ENCODE measurements around the gene RXFP1. TPM values are rescaled to one million over a fixed set of nuclear protein-coding genes. Genes with fewer than 3 reads are reported as not detected.

Gene RXFP1
- total RNA-seq, 2 donors from 2014 or later = not detected

- DNase-seq (ENCODE audit: low spot score in 2 of 2) = no peak
- no peaks in the 10 kb centered on the region for H3K36me3 Mint-ChIP-seq
- H3K27ac Mint-ChIP-seq = no peak overlapping the region
- peaks cover 0 to 4% of the 10 kb centered on the region in 2 donors for H3K9me3 Mint-ChIP-seq
- ATAC-seq = no peak
Observed at GRCh38 chr4:158536833-158537232, 15.2 kb downstream of the RXFP1 start.

GRCh38 chr4:158538176-158538575 is 16.5 kb downstream of the RXFP1 start:
- no peaks in the 10 kb centered on the region for H3K36me3 Mint-ChIP-seq
- no peak for ATAC-seq
- no peak for DNase-seq (ENCODE audit: low spot score in 2 of 2)
- no peak overlapping the region for H3K27ac Mint-ChIP-seq
- H3K9me3 Mint-ChIP-seq = peaks cover 0 to 4% of the 10 kb centered on the region in 2 donors

- no peak overlapping the region for H3K27ac Mint-ChIP-seq
- peaks cover 0 to 8% of the 10 kb centered on the region in 2 donors for H3K9me3 Mint-ChIP-seq
- DNase-seq (ENCODE audit: low spot score in 2 of 2) = no peak
- ATAC-seq = no peak
- H3K36me3 Mint-ChIP-seq = no peaks in the 10 kb centered on the region
Observed at GRCh38 chr4:158538911-158539310, 17.2 kb downstream of the RXFP1 start.

- no peak for DNase-seq (ENCODE audit: low spot score in 2 of 2)
- no peaks in the 10 kb centered on the region for H3K36me3 Mint-ChIP-seq
- no peak for ATAC-seq
- H3K9me3 Mint-ChIP-seq = peaks cover 0 to 8% of the 10 kb centered on the region in 2 donors
- H3K27ac Mint-ChIP-seq = no peak overlapping the region
Observed at GRCh38 chr4:158540125-158540907, 18.6 kb downstream of the RXFP1 start.

GRCh38 chr4:158541506-158541905 is 19.8 kb downstream of the RXFP1 start:
- Mint-ChIP-seq H3K36me3 (no peaks in the 10 kb centered on the region), H3K9me3 (peaks cover 0 to 8% of the 10 kb centered on the region in 2 donors), H3K27ac (no peak overlapping the region)
- no peak for DNase-seq (ENCODE audit: low spot score in 2 of 2)
- no peak for ATAC-seq

GRCh38 chr4:158543191-158543590 is 21.5 kb downstream of the RXFP1 start:
- no peak for DNase-seq (ENCODE audit: low spot score in 2 of 2)
- H3K36me3 Mint-ChIP-seq = peaks cover 0 to 8% of the 10 kb centered on the region in 2 donors
- H3K27ac Mint-ChIP-seq = no peak overlapping the region
- peaks cover 0 to 15% of the 10 kb centered on the region in 2 donors for H3K9me3 Mint-ChIP-seq
- no peak for ATAC-seq

- peaks cover 0 to 8% of the 10 kb centered on the region in 2 donors for H3K36me3 Mint-ChIP-seq
- no peak overlapping the region for H3K27ac Mint-ChIP-seq
- no peak for ATAC-seq
- peaks cover 0 to 15% of the 10 kb centered on the region in 2 donors for H3K9me3 Mint-ChIP-seq
- DNase-seq (ENCODE audit: low spot score in 2 of 2) = no peak
Observed at GRCh38 chr4:158544141-158544540, 22.5 kb downstream of the RXFP1 start.

GRCh38 chr4:158553364-158553763 is 31.7 kb downstream of the RXFP1 start:
- H3K36me3 Mint-ChIP-seq = no peaks in the 10 kb centered on the region

GRCh38 chr4:158560284-158560683 is 38.6 kb downstream of the RXFP1 start:
- ATAC-seq = no peak
- no peak for DNase-seq (ENCODE audit: low spot score in 2 of 2)
- Mint-ChIP-seq H3K36me3 (no peaks in the 10 kb centered on the region), H3K27ac (no peak overlapping the region), H3K9me3 (no peaks in the 10 kb centered on the region)

More at GRCh38 chr4:158553364-158553763, 31.7 kb downstream of the RXFP1 start:
- H3K27ac Mint-ChIP-seq = no peak overlapping the region
- peaks cover 0 to 3% of the 10 kb centered on the region in 2 donors for H3K9me3 Mint-ChIP-seq
- no peak for ATAC-seq
- DNase-seq (ENCODE audit: low spot score in 2 of 2) = no peak

- ATAC-seq (no peak), DNase-seq (ENCODE audit: low spot score in 2 of 2) (no peak)
- Mint-ChIP-seq H3K9me3 (peaks cover 0 to 3% of the 10 kb centered on the region in 2 donors), H3K36me3 (no peaks in the 10 kb centered on the region), H3K27ac (no peak overlapping the region)
Observed at GRCh38 chr4:158566860-158567259, 45.2 kb downstream of the RXFP1 start.

- no peaks in the 10 kb centered on the region for H3K36me3 Mint-ChIP-seq
- no peak for ATAC-seq
- peaks cover 0 to 3% of the 10 kb centered on the region in 2 donors for H3K9me3 Mint-ChIP-seq
- no peak overlapping the region for H3K27ac Mint-ChIP-seq
- DNase-seq (ENCODE audit: low spot score in 2 of 2) = no peak
Observed at GRCh38 chr4:158571736-158572135, 50.1 kb downstream of the RXFP1 start.

GRCh38 chr4:158572608-158573007 is 50.9 kb downstream of the RXFP1 start:
- ATAC-seq (no peak), DNase-seq (ENCODE audit: low spot score in 2 of 2) (no peak)
- Mint-ChIP-seq H3K36me3 (no peaks in the 10 kb centered on the region), H3K9me3 (peaks cover 0 to 3% of the 10 kb centered on the region in 2 donors), H3K27ac (no peak overlapping the region)

GRCh38 chr4:158578476-158578875 is 56.8 kb downstream of the RXFP1 start:
- DNase-seq (ENCODE audit: low spot score in 2 of 2) = no peak
- no peak for ATAC-seq
- no peaks in the 10 kb centered on the region for H3K36me3 Mint-ChIP-seq
- H3K27ac Mint-ChIP-seq = no peak overlapping the region
- no peaks in the 10 kb centered on the region for H3K9me3 Mint-ChIP-seq

- ATAC-seq = no peak
- no peaks in the 10 kb centered on the region for H3K9me3 Mint-ChIP-seq
- no peak for DNase-seq (ENCODE audit: low spot score in 2 of 2)
- H3K27ac Mint-ChIP-seq = no peak overlapping the region
- H3K36me3 Mint-ChIP-seq = no peaks in the 10 kb centered on the region
Observed at GRCh38 chr4:158580064-158580463, 58.4 kb downstream of the RXFP1 start.

GRCh38 chr4:158581161-158581560 is 59.5 kb downstream of the RXFP1 start:
- H3K36me3 Mint-ChIP-seq = no peaks in the 10 kb centered on the region
- DNase-seq (ENCODE audit: low spot score in 2 of 2) (no peak), ATAC-seq (no peak)
- no peak overlapping the region for H3K27ac Mint-ChIP-seq
- no peaks in the 10 kb centered on the region for H3K9me3 Mint-ChIP-seq

- H3K9me3 Mint-ChIP-seq = no peaks in the 10 kb centered on the region
- H3K36me3 Mint-ChIP-seq = no peaks in the 10 kb centered on the region
- ATAC-seq = no peak
- no peak for DNase-seq (ENCODE audit: low spot score in 2 of 2)
- no peak overlapping the region for H3K27ac Mint-ChIP-seq
Observed at GRCh38 chr4:158586881-158587280, 65.2 kb downstream of the RXFP1 start.

- ATAC-seq = no peak
- no peaks in the 10 kb centered on the region for H3K36me3 Mint-ChIP-seq
- no peak overlapping the region for H3K27ac Mint-ChIP-seq
- DNase-seq (ENCODE audit: low spot score in 2 of 2) = no peak
- no peaks in the 10 kb centered on the region for H3K9me3 Mint-ChIP-seq
Observed at GRCh38 chr4:158588285-158588684, 66.6 kb downstream of the RXFP1 start.

- no peaks in the 10 kb centered on the region for H3K36me3 Mint-ChIP-seq
- H3K27ac Mint-ChIP-seq = no peak overlapping the region
- no peaks in the 10 kb centered on the region for H3K9me3 Mint-ChIP-seq
- DNase-seq (ENCODE audit: low spot score in 2 of 2) (no peak), ATAC-seq (no peak)
Observed at GRCh38 chr4:158588777-158589176, 67.1 kb downstream of the RXFP1 start.

All from activated naive CD4-positive, alpha-beta T cell treated with anti-CD3 and anti-CD28 coated beads, Interleukin-2, amount 50 U/mL, for 72 hours (primary cell).